NT2/D1 (cell line): Measurements from ENCODE around the gene OSBPL3.

ENCODE experiments used
- SUZ12 ChIP-seq: IDR thresholded peaks from 2 replicates; pipeline ENCODE4 v1.6.1; 2011; ENCODE audit not compliant: insufficient read length, insufficient read depth; ENCODE audit errors: extremely low read depth
- YY1 ChIP-seq: IDR thresholded peaks from 2 replicates; pipeline ENCODE4 v1.6.1; 2011; ENCODE audit not compliant: insufficient read length, insufficient read depth
- ZNF274 ChIP-seq: IDR thresholded peaks from 2 replicates; pipeline ENCODE4 v1.6.1; 2011; ENCODE audit warnings: mild to moderate bottlenecking, low read depth, low read length

- no peak for TF ChIP-seq YY1
- no peak for TF ChIP-seq ZNF274
- no peak for TF ChIP-seq SUZ12
Observed at GRCh38 chr7:24830440-24831050, 149.4 kb downstream of the OSBPL3 start.
